ENCODE measurements around the gene ZNF320. TPM values are rescaled to one million over a fixed set of nuclear protein-coding genes. Genes with fewer than 3 reads are reported as not detected.
"Not testable (repeated sequence)": the region's sequence is repeated elsewhere in the genome, so short reads cannot be mapped to it uniquely, and the experiment has no call there.

The ZNF320 gene
- total RNA-seq (ENCODE audit: low replicate concordance), result 30.1 and 35.5 TPM in 2 replicates

GRCh38 chr19:52897138-52897935, at the start of gene ZNF320:
TSS of gene ZNF320 (minus strand) at chr19:52897635. CDS start at chr19:52890255, 7,380 bp downstream.
- Histone ChIP-seq H3K27ac (peak within 1 kb of the TSS; percentile 93), H2AFZ (replicated peaks) (peak within 1 kb of the TSS; percentile 80), H3F3A (ENCODE audit: low read depth) (peaks cover 18% of the 10 kb centered on the region), H3K4me3 (peak within 1 kb of the TSS; percentile 80), H3K4me2 (peak within 1 kb of the TSS; percentile 91), H3K9ac (peak within 1 kb of the TSS; percentile 85), H3K27me3 (no peaks in the 10 kb centered on the region), H4K20me1 (ENCODE audit: low read depth) (peaks cover 10% of the 10 kb centered on the region), H3K36me3 (no peaks in the 10 kb centered on the region), H3K4me1 (peaks cover 13% of the 10 kb centered on the region), H3K79me2 (ENCODE audit: low read depth) (peaks cover 44% of the 10 kb centered on the region), H3K9me3 (ENCODE audit: low read depth) (no peaks in the 10 kb centered on the region)
- H3K9me3 Mint-ChIP-seq, result peaks cover 30% of the 10 kb centered on the region
- peak; percentile 97 for DNase-seq (ENCODE audit: low spot score)
- TF ChIP-seq EZH2phosphoT487 (IDR thresholded peaks at IDR 0.05) (no peak), EZH2 (IDR thresholded peaks at IDR 0.05) (no peak)
- TF ChIP-seq, protein P1, sequence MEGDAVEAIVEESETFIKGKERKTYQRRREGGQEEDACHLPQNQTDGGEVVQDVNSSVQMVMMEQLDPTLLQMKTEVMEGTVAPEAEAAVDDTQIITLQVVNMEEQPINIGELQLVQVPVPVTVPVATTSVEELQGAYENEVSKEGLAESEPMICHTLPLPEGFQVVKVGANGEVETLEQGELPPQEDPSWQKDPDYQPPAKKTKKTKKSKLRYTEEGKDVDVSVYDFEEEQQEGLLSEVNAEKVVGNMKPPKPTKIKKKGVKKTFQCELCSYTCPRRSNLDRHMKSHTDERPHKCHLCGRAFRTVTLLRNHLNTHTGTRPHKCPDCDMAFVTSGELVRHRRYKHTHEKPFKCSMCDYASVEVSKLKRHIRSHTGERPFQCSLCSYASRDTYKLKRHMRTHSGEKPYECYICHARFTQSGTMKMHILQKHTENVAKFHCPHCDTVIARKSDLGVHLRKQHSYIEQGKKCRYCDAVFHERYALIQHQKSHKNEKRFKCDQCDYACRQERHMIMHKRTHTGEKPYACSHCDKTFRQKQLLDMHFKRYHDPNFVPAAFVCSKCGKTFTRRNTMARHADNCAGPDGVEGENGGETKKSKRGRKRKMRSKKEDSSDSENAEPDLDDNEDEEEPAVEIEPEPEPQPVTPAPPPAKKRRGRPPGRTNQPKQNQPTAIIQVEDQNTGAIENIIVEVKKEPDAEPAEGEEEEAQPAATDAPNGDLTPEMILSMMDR (IDR thresholded peaks at IDR 0.05), result no peak
- H3K27ac Mint-ChIP-seq, result peak within 1 kb of the TSS; percentile 82
- H3K27me3 Mint-ChIP-seq (ENCODE audit: insufficient read depth, low read depth), result no peaks in the 10 kb centered on the region
- peaks cover 23% of the 10 kb centered on the region for H3K36me3 Mint-ChIP-seq
- peak within 1 kb of the TSS; percentile 94 for H3K4me3 Mint-ChIP-seq
- peaks cover 5% of the 10 kb centered on the region for H3K4me1 Mint-ChIP-seq

DNA sequence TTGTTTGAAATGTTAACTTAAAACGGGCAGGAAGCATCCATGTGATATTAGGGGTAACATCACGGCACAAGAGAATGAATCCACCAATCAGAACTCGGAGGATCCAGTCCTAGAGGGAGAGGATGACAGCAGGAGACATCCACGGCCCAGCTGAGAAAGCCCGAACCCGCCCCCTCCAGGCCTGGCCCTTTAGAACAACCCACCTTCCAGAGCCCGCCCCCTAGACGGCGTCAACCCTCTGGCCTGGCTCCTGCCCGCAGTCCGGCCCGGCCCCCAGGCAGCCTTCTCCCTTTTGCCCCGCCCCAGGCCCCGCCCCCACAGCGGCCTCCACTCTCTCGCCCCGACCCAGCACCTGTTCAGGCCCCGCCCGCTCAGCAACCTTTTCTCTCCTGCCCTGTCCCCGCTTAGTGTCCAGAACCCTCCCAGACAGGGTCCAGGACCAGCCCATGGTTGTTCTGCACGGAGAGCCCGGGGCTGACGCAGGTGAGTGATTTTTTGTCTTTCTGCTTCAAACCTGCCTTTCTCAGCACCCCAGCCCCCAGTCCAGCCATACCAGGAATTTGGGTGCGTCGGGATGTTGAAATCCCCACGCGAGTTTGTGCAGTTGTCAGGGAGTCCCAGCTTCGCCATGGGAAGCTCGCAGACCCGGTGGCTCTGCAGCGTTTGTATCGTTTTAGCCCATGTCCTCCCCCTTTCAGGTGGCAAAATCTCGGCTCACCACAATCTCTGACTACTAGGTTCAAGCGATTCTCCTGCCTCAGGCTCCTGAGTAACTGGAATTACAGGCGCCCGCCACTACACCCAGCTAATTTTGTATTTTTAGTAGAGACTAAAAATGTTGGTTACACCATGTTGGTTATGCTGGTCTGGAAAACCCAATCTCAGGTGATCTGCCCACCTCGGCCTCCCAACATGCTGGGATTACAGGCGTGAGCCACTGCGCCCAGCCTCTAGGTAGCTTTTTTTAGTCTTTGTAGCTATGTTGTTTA, 49.2 kb upstream of the ZNF320 start:
- peaks cover 51% of the 10 kb centered on the region for H3F3A ChIP-seq (ENCODE audit: low read depth)
- H3K4me1 ChIP-seq, result peaks cover 11% of the 10 kb centered on the region
- H4K20me1 ChIP-seq (ENCODE audit: low read depth), result no peaks in the 10 kb centered on the region
- H3K79me2 ChIP-seq (ENCODE audit: low read depth), result no peaks in the 10 kb centered on the region
- Mint-ChIP-seq H3K4me3 (no peak overlapping the region), H3K27me3 (ENCODE audit: insufficient read depth, low read depth) (peaks cover 10% of the 10 kb centered on the region), H3K27ac (no peak overlapping the region), H3K36me3 (peaks cover 40% of the 10 kb centered on the region), H3K9me3 (peaks cover 59% of the 10 kb centered on the region), H3K4me1 (peaks cover 5% of the 10 kb centered on the region)
- H3K9ac ChIP-seq, result no peak overlapping the region
- H3K36me3 ChIP-seq, result peaks cover 27% of the 10 kb centered on the region
- TF ChIP-seq EZH2 (IDR thresholded peaks at IDR 0.05) (no peak), EZH2phosphoT487 (IDR thresholded peaks at IDR 0.05) (no peak)
- TF ChIP-seq, protein P1 (IDR thresholded peaks at IDR 0.05), result no peak
- H3K4me2 ChIP-seq, result peak overlapping the region; percentile 25
- H2AFZ ChIP-seq (replicated peaks), result no peak overlapping the region
- H3K27me3 ChIP-seq, result no peaks in the 10 kb centered on the region
- DNase-seq (ENCODE audit: low spot score), result peak; percentile 83
- H3K27ac ChIP-seq, result no peak overlapping the region
- no peak overlapping the region for H3K4me3 ChIP-seq
- H3K9me3 ChIP-seq (ENCODE audit: low read depth), result peaks cover 28% of the 10 kb centered on the region

DNA sequence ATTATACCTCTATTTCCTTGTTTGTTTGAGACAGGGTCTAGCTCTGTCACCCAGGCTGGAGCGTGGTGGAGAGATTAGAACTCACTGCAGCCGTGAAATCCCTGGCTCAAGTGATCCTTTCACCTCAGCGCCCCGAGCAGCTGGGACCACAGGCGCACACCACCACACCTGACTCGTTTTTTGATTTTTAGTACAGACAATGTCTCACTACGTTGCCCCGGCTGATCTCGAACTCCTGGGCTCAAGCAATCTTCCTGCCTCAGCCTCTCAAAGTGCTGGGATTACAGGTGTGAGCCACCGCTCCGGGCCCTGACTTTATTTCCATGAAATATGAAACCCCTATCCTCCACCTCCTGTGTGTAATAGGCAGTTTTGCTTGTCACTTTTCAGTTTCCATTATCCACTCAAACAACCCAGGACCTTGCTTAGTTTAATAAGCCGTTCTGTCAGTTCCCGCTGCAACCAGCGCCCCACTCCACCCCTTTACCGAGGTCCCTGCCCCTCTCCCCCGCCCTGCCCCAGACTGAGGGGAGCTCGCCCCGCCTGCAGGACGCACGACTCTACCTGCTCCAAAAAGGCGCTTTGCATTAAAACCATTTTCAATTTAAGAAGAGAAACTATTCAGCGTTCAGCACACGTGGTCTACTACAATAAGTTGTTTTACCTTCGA, 48.4 kb upstream of the ZNF320 start:
- H3K27ac ChIP-seq, result no peak overlapping the region
- DNase-seq (ENCODE audit: low spot score), result no peak
- no peak overlapping the region for H3K27ac Mint-ChIP-seq
- H3K4me1 Mint-ChIP-seq, result peaks cover 10% of the 10 kb centered on the region
- H3K9me3 Mint-ChIP-seq, result peaks cover 53% of the 10 kb centered on the region
- H3K36me3 ChIP-seq, result peaks cover 19% of the 10 kb centered on the region
- H3K79me2 ChIP-seq (ENCODE audit: low read depth), result peaks cover 3% of the 10 kb centered on the region
- H3K36me3 Mint-ChIP-seq, result peaks cover 34% of the 10 kb centered on the region
- peaks cover 54% of the 10 kb centered on the region for H3F3A ChIP-seq (ENCODE audit: low read depth)
- H2AFZ ChIP-seq (replicated peaks), result no peak overlapping the region
- H3K4me1 ChIP-seq, result peaks cover 11% of the 10 kb centered on the region
- no peaks in the 10 kb centered on the region for H3K27me3 ChIP-seq
- peaks cover 20% of the 10 kb centered on the region for H3K9me3 ChIP-seq (ENCODE audit: low read depth)
- no peak overlapping the region for H3K9ac ChIP-seq
- no peak overlapping the region for H3K4me3 ChIP-seq
- H3K4me3 Mint-ChIP-seq, result no peak overlapping the region
- H3K27me3 Mint-ChIP-seq (ENCODE audit: insufficient read depth, low read depth), result peaks cover 13% of the 10 kb centered on the region
- no peak for TF ChIP-seq EZH2phosphoT487 (IDR thresholded peaks at IDR 0.05)
- TF ChIP-seq EZH2 (IDR thresholded peaks at IDR 0.05), result no peak
- TF ChIP-seq, protein P1 (IDR thresholded peaks at IDR 0.05), result no peak
- no peaks in the 10 kb centered on the region for H4K20me1 ChIP-seq (ENCODE audit: low read depth)
- H3K4me2 ChIP-seq, result peak overlapping the region; percentile 25

GRCh38 chr19:52944703-52945493, 47.5 kb upstream of the ZNF320 start:
- not testable (repeated sequence) for H2AFZ ChIP-seq (replicated peaks); H3K9ac ChIP-seq; H3K36me3 ChIP-seq; H3K27ac Mint-ChIP-seq; H4K20me1 ChIP-seq (ENCODE audit: low read depth); H3K4me3 Mint-ChIP-seq; H3K4me3 ChIP-seq; H3K27me3 ChIP-seq; H3K27ac ChIP-seq
- Histone ChIP-seq H3K9me3 (ENCODE audit: low read depth) (peaks cover 11% of the 10 kb centered on the region), H3K4me1 (peaks cover 11% of the 10 kb centered on the region), H3K4me2 (peak overlapping the region; percentile 19), H3K79me2 (ENCODE audit: low read depth) (peaks cover 11% of the 10 kb centered on the region), H3F3A (ENCODE audit: low read depth) (peaks cover 54% of the 10 kb centered on the region)
- Mint-ChIP-seq H3K4me1 (peaks cover 10% of the 10 kb centered on the region), H3K9me3 (peaks cover 44% of the 10 kb centered on the region), H3K27me3 (ENCODE audit: insufficient read depth, low read depth) (peaks cover 13% of the 10 kb centered on the region), H3K36me3 (peaks cover 25% of the 10 kb centered on the region)
- DNase-seq (ENCODE audit: low spot score), result peak; percentile 54

Data from neural progenitor cell (in vitro differentiated cells).